CD4-positive, alpha-beta memory T cell (primary cell): ENCODE data around the gene SLC35E1. TPM values are rescaled to one million over a fixed set of nuclear protein-coding genes. Genes with fewer than 3 reads are reported as not detected.

ENCODE experiments used
- CTCF ChIA-PET: fragments of 350-600 bp; sonication (Branson Sonifier 250); formaldehyde crosslinking; loops from one replicate; lab custom pipeline; 2021; ENCODE audit warnings: inconsistent platforms; ENCODE audit not compliant: partially characterized antibody; lab: Charles Lee
- POLR2A ChIA-PET: fragments of 350-600 bp; sonication (Branson Sonifier 250); formaldehyde crosslinking; loops from one replicate; lab custom pipeline; 2021; ENCODE audit not compliant: partially characterized antibody; lab: Charles Lee
- DNase-seq, 5 donors: peaks; one replicate each; pipeline versions ENCODE4 v3.0.0 to v3.0.0-alpha.2; 2020 to 2022; ENCODE audit warnings: mixed read lengths in 1 of 5
- H3K27ac ChIP-seq: one replicate; pipeline ENCODE4 v1.7.0; 2013; ENCODE audit warnings: low read depth, low read length
- H3K27me3 ChIP-seq: 2 replicates; pipeline ENCODE4 v1.7.0; 2013; ENCODE audit warnings: mild to moderate bottlenecking, low read length, moderate library complexity; ENCODE audit not compliant: insufficient read depth
- H3K36me3 ChIP-seq: 2 replicates; pipeline ENCODE4 v1.7.0; 2013; ENCODE audit warnings: mild to moderate bottlenecking, low read length, moderate library complexity; ENCODE audit not compliant: insufficient read depth
- H3K4me1 ChIP-seq: 2 replicates; pipeline ENCODE4 v1.7.0; 2013; ENCODE audit warnings: mild to moderate bottlenecking, low read length, moderate library complexity; ENCODE audit not compliant: insufficient read depth
- H3K4me3 ChIP-seq, 2 donors: one replicate each; pipeline ENCODE4 v1.7.0; 2013; ENCODE audit warnings: low read length in 2 of 2, mild to moderate bottlenecking in 1 of 2
- H3K9me3 ChIP-seq, 2 donors: one replicate each; pipeline ENCODE4 v1.7.0; 2013; ENCODE audit warnings: low read length in 2 of 2, control low read depth in 1 of 2; ENCODE audit not compliant: control insufficient read depth in 1 of 2
- H3K27ac Mint-ChIP-seq, 7 donors: one replicate each; pipeline ENCODE4 v1.8.0; 2020 to 2021; ENCODE audit warnings: mixed read lengths in 7 of 7, mild to moderate bottlenecking in 6 of 7, inconsistent platforms in 3 of 7, moderate library complexity in 3 of 7
- H3K27me3 Mint-ChIP-seq, 2 donors: one replicate each; pipeline ENCODE4 v1.8.0; 2020 to 2021; ENCODE audit warnings: mixed read lengths in 2 of 2
- H3K36me3 Mint-ChIP-seq, 2 donors: one replicate each; pipeline ENCODE4 v1.8.0; 2020 to 2021; ENCODE audit warnings: mixed read lengths in 2 of 2, inconsistent platforms in 1 of 2, mild to moderate bottlenecking in 1 of 2
- H3K4me1 Mint-ChIP-seq, 4 donors: one replicate each; pipeline ENCODE4 v1.8.0; 2020 to 2021; ENCODE audit warnings: mixed read lengths in 4 of 4, mild to moderate bottlenecking in 1 of 4
- H3K4me3 Mint-ChIP-seq, 8 donors: one replicate each; pipeline ENCODE4 v1.8.0; 2020 to 2021; ENCODE audit warnings: mixed read lengths in 8 of 8, mild to moderate bottlenecking in 7 of 8, moderate library complexity in 6 of 8, inconsistent platforms in 3 of 8
- H3K9me3 Mint-ChIP-seq, 8 donors: one replicate each; pipeline ENCODE4 v1.8.0; 2020 to 2021; ENCODE audit warnings: mixed read lengths in 8 of 8, mild to moderate bottlenecking in 5 of 8, inconsistent platforms in 3 of 8, moderate library complexity in 1 of 8
- intact Hi-C: fragments of 100-400 bp; cut with micrococcal nuclease; formaldehyde crosslinking; loops from one replicate; pipeline ENCODE4 v1.15.1; 2023
- polyA plus RNA-seq, 2 donors: library from polyadenylated mRNA; unstranded; fragments of 300-500 nt; fragmentation: Illumina TruSeq; gene quantifications; one replicate each; pipeline ENCODE4 v1.2.3, GENCODE V29; 2021
- total RNA-seq, 2 experiments: library from RNA; stranded (reverse); gene quantifications; one replicate each; pipeline ENCODE4 v1.2.3, GENCODE V29; 2021

Gene SLC35E1
- total and polyA plus RNA-seq, 4 experiments from 2014 or later: 15.3 to 38.8 (median 35.3) TPM

GRCh38 chr19:16520074-16520973 lies 51.9 kb downstream of the SLC35E1 start:
- peaks cover 33 to 60% of the 10 kb centered on the region in 2 donors for H3K36me3 Mint-ChIP-seq
- H3K27ac ChIP-seq: no peak overlapping the region
- no peaks in the 10 kb centered on the region for H3K27me3 Mint-ChIP-seq
- no peaks in the 10 kb centered on the region for H3K9me3 Mint-ChIP-seq
- no peaks in the 10 kb centered on the region for H3K4me1 ChIP-seq
- intact Hi-C loops: no loop called here
- no peak overlapping the region for H3K4me3 ChIP-seq
- H3K27me3 ChIP-seq: no peaks in the 10 kb centered on the region
- peaks cover 0 to 9% (median 1%) of the 10 kb centered on the region in 4 donors for H3K4me1 Mint-ChIP-seq
- DNase-seq: no peak
- ChIA-PET POLR2A (no interaction called here), CTCF (no interaction called here)
- H3K4me3 Mint-ChIP-seq: no peak overlapping the region
- H3K9me3 ChIP-seq: no peaks in the 10 kb centered on the region
- H3K36me3 ChIP-seq: peaks cover 58% of the 10 kb centered on the region
- H3K27ac Mint-ChIP-seq: no peak overlapping the region

GRCh38 chr19:16519230-16519687 lies 53.0 kb downstream of the SLC35E1 start:
- Mint-ChIP-seq H3K27ac (no peak overlapping the region), H3K27me3 (no peaks in the 10 kb centered on the region), H3K4me1 (peaks cover 0 to 9% (median 1%) of the 10 kb centered on the region in 4 donors), H3K36me3 (peaks cover 33 to 59% of the 10 kb centered on the region in 2 donors), H3K4me3 (no peak overlapping the region), H3K9me3 (no peaks in the 10 kb centered on the region)
- Histone ChIP-seq H3K27me3 (no peaks in the 10 kb centered on the region), H3K9me3 (no peaks in the 10 kb centered on the region), H3K27ac (no peak overlapping the region), H3K4me1 (no peaks in the 10 kb centered on the region), H3K4me3 (no peak overlapping the region), H3K36me3 (peaks cover 58% of the 10 kb centered on the region)
- DNase-seq: no peak
- CTCF ChIA-PET: no interaction called here
- intact Hi-C loops: no loop called here
- POLR2A ChIA-PET: no interaction called here

- ChIA-PET CTCF (no interaction called here), POLR2A (no interaction called here)
- no peaks in the 10 kb centered on the region for H3K4me1 ChIP-seq
- intact Hi-C loops: no loop called here
- Mint-ChIP-seq H3K36me3 (peaks cover 32 to 53% of the 10 kb centered on the region in 2 donors), H3K27me3 (no peaks in the 10 kb centered on the region), H3K4me1 (peaks cover 0 to 9% (median 2%) of the 10 kb centered on the region in 4 donors), H3K27ac (peak overlapping the region in 1 of 7 donors; percentile 57), H3K4me3 (no peak overlapping the region), H3K9me3 (no peaks in the 10 kb centered on the region)
- H3K36me3 ChIP-seq: peaks cover 52% of the 10 kb centered on the region
- no peak overlapping the region for H3K27ac ChIP-seq
- DNase-seq: no peak
- H3K27me3 ChIP-seq: no peaks in the 10 kb centered on the region
- H3K4me3 ChIP-seq: no peak overlapping the region
- H3K9me3 ChIP-seq: no peaks in the 10 kb centered on the region
Measured at GRCh38 chr19:16518483-16519229, 53.6 kb downstream of the SLC35E1 start.

- H3K4me3 ChIP-seq: no peak overlapping the region
- H3K27ac ChIP-seq: no peak overlapping the region
- DNase-seq: no peak
- Mint-ChIP-seq H3K36me3 (peaks cover 30 to 51% of the 10 kb centered on the region in 2 donors), H3K27ac (no peak overlapping the region), H3K9me3 (no peaks in the 10 kb centered on the region), H3K27me3 (no peaks in the 10 kb centered on the region), H3K4me1 (peaks cover 0 to 9% (median 2%) of the 10 kb centered on the region in 4 donors), H3K4me3 (no peak overlapping the region)
- H3K36me3 ChIP-seq: peaks cover 46% of the 10 kb centered on the region
- ChIA-PET CTCF (interaction anchor here (0.5 to 0.6 kb wide), 2 partner anchors 109 to 535 kb away, joined by 3 read pairs; no protein-coding TSS in a partner anchor), POLR2A (no interaction called here)
- no peaks in the 10 kb centered on the region for H3K4me1 ChIP-seq
- H3K27me3 ChIP-seq: no peaks in the 10 kb centered on the region
- intact Hi-C loops: no loop called here
- H3K9me3 ChIP-seq: no peaks in the 10 kb centered on the region
Measured at GRCh38 chr19:16518061-16518460, 54.2 kb downstream of the SLC35E1 start.

- H3K36me3 Mint-ChIP-seq: peaks cover 26 to 46% of the 10 kb centered on the region in 2 donors
- Histone ChIP-seq H3K27me3 (no peaks in the 10 kb centered on the region), H3K27ac (no peak overlapping the region), H3K4me1 (no peaks in the 10 kb centered on the region), H3K9me3 (no peaks in the 10 kb centered on the region), H3K4me3 (no peak overlapping the region), H3K36me3 (peaks cover 40% of the 10 kb centered on the region)
- H3K27ac Mint-ChIP-seq: peak overlapping the region in 5 of 7 donors; percentile 19 to 85 (median 30)
- ChIA-PET POLR2A (no interaction called here), CTCF (no interaction called here)
- intact Hi-C loops: no loop called here
- no peaks in the 10 kb centered on the region for H3K27me3 Mint-ChIP-seq
- no peaks in the 10 kb centered on the region for H3K9me3 Mint-ChIP-seq
- peaks cover 0 to 9% (median 2%) of the 10 kb centered on the region in 4 donors for H3K4me1 Mint-ChIP-seq
- no peak overlapping the region for H3K4me3 Mint-ChIP-seq
- no peak for DNase-seq
Measured at GRCh38 chr19:16516923-16517610, 55.1 kb downstream of the SLC35E1 start.

GRCh38 chr19:16516381-16516780 lies 55.8 kb downstream of the SLC35E1 start:
- Histone ChIP-seq H3K36me3 (peaks cover 36% of the 10 kb centered on the region), H3K9me3 (no peaks in the 10 kb centered on the region), H3K4me1 (no peaks in the 10 kb centered on the region), H3K27me3 (no peaks in the 10 kb centered on the region), H3K27ac (no peak overlapping the region), H3K4me3 (no peak overlapping the region)
- peaks cover 0 to 9% (median 2%) of the 10 kb centered on the region in 4 donors for H3K4me1 Mint-ChIP-seq
- no peak overlapping the region for H3K4me3 Mint-ChIP-seq
- H3K27ac Mint-ChIP-seq: no peak overlapping the region
- no peaks in the 10 kb centered on the region for H3K9me3 Mint-ChIP-seq
- H3K36me3 Mint-ChIP-seq: peaks cover 26 to 47% of the 10 kb centered on the region in 2 donors
- H3K27me3 Mint-ChIP-seq: no peaks in the 10 kb centered on the region
- ChIA-PET CTCF (no interaction called here), POLR2A (no interaction called here)
- no peak for DNase-seq
- intact Hi-C loops: no loop called here
